Measurements from ENCODE around the gene ZNF423. TPM values are rescaled to one million over a fixed set of nuclear protein-coding genes. Genes with fewer than 3 reads are reported as not detected.

ZNF423 gene
- total and polyA plus RNA-seq, 2 experiments from 2014 or later, result 0.43 to 0.49 TPM

DNA sequence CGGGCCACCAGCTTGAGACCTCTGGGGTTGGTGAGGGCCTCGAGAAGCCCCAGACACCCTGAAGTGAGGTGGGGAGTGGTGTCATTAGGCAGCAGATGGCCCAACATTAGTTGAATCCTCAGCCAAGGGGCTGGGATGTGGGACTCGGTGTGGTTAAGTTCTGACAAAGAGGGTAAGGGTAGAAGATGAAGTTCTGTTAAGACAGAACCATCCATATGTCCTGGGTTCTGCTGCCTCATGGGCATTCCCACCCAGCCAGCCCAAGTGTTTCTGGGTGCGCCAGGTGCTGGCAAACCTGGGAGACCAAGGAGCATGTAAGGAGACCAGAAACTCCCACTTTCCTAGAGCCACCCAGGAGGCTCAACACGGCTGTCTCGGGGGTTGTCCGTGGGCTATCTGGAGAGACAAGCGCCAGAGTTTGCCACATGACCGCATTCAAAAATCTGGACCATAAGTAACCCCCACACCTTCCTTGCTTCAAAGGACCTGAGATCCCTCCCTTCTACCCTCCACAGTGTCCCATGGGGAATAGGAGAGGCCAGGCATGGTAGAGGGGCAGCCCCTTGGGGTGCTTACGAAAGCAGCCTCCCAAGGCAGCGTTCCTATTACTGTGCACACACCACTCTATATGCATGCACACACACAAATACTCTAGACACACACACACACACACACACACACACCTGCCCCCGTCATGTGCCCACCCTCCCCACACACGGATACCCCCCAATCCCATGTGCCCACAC lies 353.6 kb downstream of the ZNF423 start:
- DNase-seq, result no peak
- H3K4me2 ChIP-seq (ENCODE audit: unreplicated experiment), result no peak overlapping the region
- no peaks in the 10 kb centered on the region for H3K79me2 ChIP-seq (ENCODE audit: insufficient read depth)
- no peak overlapping the region for H3K9ac ChIP-seq
- in situ Hi-C loops (cut with MboI), result no loop called here
- H4K20me1 ChIP-seq (ENCODE audit: insufficient read depth), result no peaks in the 10 kb centered on the region
- no peaks in the 10 kb centered on the region for H3K27me3 ChIP-seq (replicated peaks; ENCODE audit: insufficient read depth)
- no peaks in the 10 kb centered on the region for H3K36me3 ChIP-seq (ENCODE audit: low read depth)
- no peak overlapping the region for H3K27ac ChIP-seq
- 60 to 65% methylated on average over 8 to 13 of the region's 13 CpGs for WGBS, 2 experiments (ENCODE audit: low coverage in 1 of 2, low lambda C conversion rate in 2 of 2, missing lambda C conversion rate in 2 of 2)
- no peaks in the 10 kb centered on the region for H3K9me3 ChIP-seq (ENCODE audit: low read depth)
- H3K9me2 ChIP-seq (ENCODE audit: insufficient read depth), result no peaks in the 10 kb centered on the region
- H3K4me1 ChIP-seq (ENCODE audit: insufficient read depth), result no peaks in the 10 kb centered on the region
- H2AFZ ChIP-seq, result no peak overlapping the region
- no peak overlapping the region for H3K4me3 ChIP-seq
- no peaks in the 10 kb centered on the region for H3F3A ChIP-seq (ENCODE audit: insufficient read depth)
- TF ChIP-seq EZH2phosphoT487 (IDR thresholded peaks at IDR 0.05; ENCODE audit: insufficient read depth, low read depth), result no peak
- TF ChIP-seq EZH2 (IDR thresholded peaks at IDR 0.05; ENCODE audit: insufficient read depth, poor library complexity, severe bottlenecking), result no peak

DNA sequence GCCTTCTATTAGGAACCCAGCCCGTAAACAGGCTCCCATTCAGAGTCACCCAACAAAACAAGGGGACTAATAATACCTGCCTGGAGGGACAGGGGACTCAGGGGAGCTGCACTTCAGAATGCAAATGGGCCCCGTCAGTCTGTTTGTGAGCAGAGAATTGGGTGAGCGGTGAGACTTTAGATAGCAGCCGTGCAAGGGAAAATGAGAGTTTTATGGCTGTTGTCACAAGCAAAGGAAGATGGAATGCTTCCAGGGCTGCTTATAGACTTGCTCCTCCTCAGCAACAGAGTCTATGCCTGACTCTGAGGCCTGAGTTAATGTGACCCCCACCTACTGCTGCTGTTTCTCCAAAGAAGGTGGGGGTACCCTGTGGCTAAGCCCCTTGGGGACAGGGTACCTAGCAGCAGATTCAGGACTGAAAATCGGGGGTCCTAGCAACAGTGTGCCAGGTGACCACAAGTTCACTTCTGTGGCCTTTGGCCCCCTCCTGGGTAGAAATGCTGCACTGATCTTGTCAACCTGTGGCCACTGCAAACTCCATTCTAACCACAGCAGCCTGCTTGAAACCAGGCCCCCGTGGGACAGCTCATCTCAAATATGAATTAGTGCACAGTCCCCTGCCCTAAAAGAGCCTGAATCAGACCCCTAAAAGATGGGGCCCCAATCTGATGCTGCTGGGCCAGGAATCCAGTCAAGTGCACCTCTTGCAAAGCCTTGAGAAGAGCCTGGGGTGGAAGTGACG lies 355.9 kb downstream of the ZNF423 start:
- H3K36me3 ChIP-seq (ENCODE audit: low read depth), result no peaks in the 10 kb centered on the region
- H3K4me2 ChIP-seq (ENCODE audit: unreplicated experiment), result no peak overlapping the region
- H3K4me1 ChIP-seq (ENCODE audit: insufficient read depth), result no peaks in the 10 kb centered on the region
- no peak overlapping the region for H3K27ac ChIP-seq
- no peak overlapping the region for H3K4me3 ChIP-seq
- no peak overlapping the region for H2AFZ ChIP-seq
- no peak for DNase-seq
- 51 to 57% methylated on average over 7 of the region's 7 CpGs for whole genome bisulfite sequencing, 2 experiments (ENCODE audit: low coverage in 1 of 2, low lambda C conversion rate in 2 of 2, missing lambda C conversion rate in 2 of 2)
- H3K9ac ChIP-seq, result no peak overlapping the region
- H3K9me3 ChIP-seq (ENCODE audit: low read depth), result no peaks in the 10 kb centered on the region
- H3K9me2 ChIP-seq (ENCODE audit: insufficient read depth), result no peaks in the 10 kb centered on the region
- in situ Hi-C loops (cut with MboI), result no loop called here
- no peaks in the 10 kb centered on the region for H3K27me3 ChIP-seq (replicated peaks; ENCODE audit: insufficient read depth)
- H4K20me1 ChIP-seq (ENCODE audit: insufficient read depth), result no peaks in the 10 kb centered on the region
- no peaks in the 10 kb centered on the region for H3F3A ChIP-seq (ENCODE audit: insufficient read depth)
- TF ChIP-seq EZH2phosphoT487 (IDR thresholded peaks at IDR 0.05; ENCODE audit: insufficient read depth, low read depth), result no peak
- no peak for TF ChIP-seq EZH2 (IDR thresholded peaks at IDR 0.05; ENCODE audit: insufficient read depth, poor library complexity, severe bottlenecking)
- H3K79me2 ChIP-seq (ENCODE audit: insufficient read depth), result no peaks in the 10 kb centered on the region

DNA sequence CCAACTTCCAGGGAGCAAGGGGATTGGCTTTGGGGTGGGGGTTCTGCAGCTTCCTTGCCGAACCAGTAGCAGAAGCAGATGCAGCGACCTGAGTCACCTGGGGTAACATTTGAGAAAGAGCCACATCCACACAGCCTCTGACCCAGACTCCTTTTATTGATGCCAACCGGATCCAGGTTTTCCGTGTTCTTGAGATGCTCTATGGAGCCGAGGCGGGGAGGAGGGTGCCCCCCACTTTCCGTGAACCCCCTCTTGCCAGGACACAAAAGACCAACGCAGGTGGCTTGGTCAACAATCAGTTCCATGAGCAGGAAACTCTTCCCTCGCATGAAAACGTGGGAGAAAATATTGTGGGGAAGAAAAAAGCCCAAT lies 356.5 kb downstream of the ZNF423 start:
- no peaks in the 10 kb centered on the region for H3F3A ChIP-seq (ENCODE audit: insufficient read depth)
- H2AFZ ChIP-seq, result no peak overlapping the region
- in situ Hi-C loops (cut with MboI), result no loop called here
- H4K20me1 ChIP-seq (ENCODE audit: insufficient read depth), result no peaks in the 10 kb centered on the region
- TF ChIP-seq EZH2phosphoT487 (IDR thresholded peaks at IDR 0.05; ENCODE audit: insufficient read depth, low read depth) (no peak), EZH2 (IDR thresholded peaks at IDR 0.05; ENCODE audit: insufficient read depth, poor library complexity, severe bottlenecking) (no peak)
- H3K9me3 ChIP-seq (ENCODE audit: low read depth), result no peaks in the 10 kb centered on the region
- no peaks in the 10 kb centered on the region for H3K27me3 ChIP-seq (replicated peaks; ENCODE audit: insufficient read depth)
- no peaks in the 10 kb centered on the region for H3K36me3 ChIP-seq (ENCODE audit: low read depth)
- no peak overlapping the region for H3K4me2 ChIP-seq (ENCODE audit: unreplicated experiment)
- no peaks in the 10 kb centered on the region for H3K4me1 ChIP-seq (ENCODE audit: insufficient read depth)
- H3K9ac ChIP-seq, result no peak overlapping the region
- no peaks in the 10 kb centered on the region for H3K9me2 ChIP-seq (ENCODE audit: insufficient read depth)
- DNase-seq, result no peak
- no peak overlapping the region for H3K27ac ChIP-seq
- H3K4me3 ChIP-seq, result no peak overlapping the region
- H3K79me2 ChIP-seq (ENCODE audit: insufficient read depth), result no peaks in the 10 kb centered on the region
- 59 to 60% methylated on average over 10 of the region's 10 CpGs for WGBS, 2 experiments (ENCODE audit: low coverage in 1 of 2, low lambda C conversion rate in 2 of 2, missing lambda C conversion rate in 2 of 2)

DNA sequence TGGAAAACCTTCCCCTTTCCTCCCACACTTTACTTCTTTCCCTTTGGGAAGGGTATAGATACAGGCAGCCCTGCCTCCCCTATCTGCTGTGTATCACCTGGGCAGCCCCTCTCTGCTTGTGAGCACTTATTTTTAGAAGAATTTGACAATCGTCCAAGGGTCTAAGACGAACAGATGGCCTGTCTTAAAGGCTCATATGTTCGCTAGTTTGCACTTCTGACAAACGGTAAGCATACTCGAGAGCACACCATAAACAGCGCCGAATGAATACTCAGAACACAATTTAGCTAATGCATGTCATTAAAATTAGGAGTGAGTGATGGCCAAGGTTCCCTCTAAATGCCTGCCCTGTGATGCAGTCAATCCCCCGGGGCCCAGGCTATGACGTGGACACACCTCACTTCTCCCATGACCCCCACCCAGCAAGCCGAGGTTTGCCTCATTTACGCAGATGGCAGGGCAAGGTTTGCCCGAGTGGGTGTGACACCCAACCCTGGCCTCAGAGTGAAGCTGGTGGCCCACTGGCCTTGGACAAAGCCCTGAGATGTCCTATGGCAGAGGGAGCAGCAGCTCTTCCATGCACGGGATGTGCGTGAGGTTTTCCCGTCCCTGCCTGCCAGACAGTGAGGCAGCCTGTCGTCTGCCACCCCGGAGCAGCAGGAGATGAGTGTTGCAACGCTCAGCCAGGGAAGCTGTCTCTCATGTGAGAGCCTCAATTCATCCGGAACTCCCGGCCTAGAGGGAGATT lies 357.1 kb downstream of the ZNF423 start:
- Histone ChIP-seq H3K4me2 (ENCODE audit: unreplicated experiment) (no peak overlapping the region), H2AFZ (no peak overlapping the region), H3K9me3 (ENCODE audit: low read depth) (no peaks in the 10 kb centered on the region), H3K27ac (no peak overlapping the region), H3K36me3 (ENCODE audit: low read depth) (no peaks in the 10 kb centered on the region), H3F3A (ENCODE audit: insufficient read depth) (no peaks in the 10 kb centered on the region), H3K4me1 (ENCODE audit: insufficient read depth) (no peaks in the 10 kb centered on the region), H3K4me3 (no peak overlapping the region), H4K20me1 (ENCODE audit: insufficient read depth) (no peaks in the 10 kb centered on the region), H3K9me2 (ENCODE audit: insufficient read depth) (no peaks in the 10 kb centered on the region), H3K9ac (no peak overlapping the region), H3K27me3 (replicated peaks; ENCODE audit: insufficient read depth) (no peaks in the 10 kb centered on the region), H3K79me2 (ENCODE audit: insufficient read depth) (no peaks in the 10 kb centered on the region)
- no peak for DNase-seq
- in situ Hi-C loops (cut with MboI), result no loop called here
- WGBS, 2 experiments (ENCODE audit: low coverage in 1 of 2, low lambda C conversion rate in 2 of 2, missing lambda C conversion rate in 2 of 2), result 49 to 50% methylated on average over 19 to 20 of the region's 20 CpGs
- TF ChIP-seq EZH2 (IDR thresholded peaks at IDR 0.05; ENCODE audit: insufficient read depth, poor library complexity, severe bottlenecking) (no peak), EZH2phosphoT487 (IDR thresholded peaks at IDR 0.05; ENCODE audit: insufficient read depth, low read depth) (no peak)

Data from GM23248 (cell line).